Measurements from ENCODE around the gene PDIK1L.

The PDIK1L gene

GRCh38 chr1:26072305-26072704, 39.3 kb upstream of the PDIK1L start:
- Histone ChIP-seq H3K4me3 (ENCODE audit: insufficient read depth in 1 of 2, low read depth in 1 of 2, low read length in 2 of 2) (no peak overlapping the region), H2BK12ac (ENCODE audit: low read length in 2 of 2) (no peak overlapping the region), H2AK5ac (ENCODE audit: low read length, severe bottlenecking) (no peak overlapping the region), H3K9me3 (ENCODE audit: control insufficient read depth, low read length) (no peaks in the 10 kb centered on the region), H3K36me3 (ENCODE audit: control insufficient read depth in 1 of 2, insufficient read depth in 2 of 2, low read depth in 1 of 2, low read length in 2 of 2) (no peaks in the 10 kb centered on the region), H3K27me3 (ENCODE audit: control insufficient read depth in 1 of 2, insufficient read depth in 1 of 2, low read length in 2 of 2) (peaks cover 52 to 71% of the 10 kb centered on the region in 2 experiments), H3K23ac (ENCODE audit: low read length in 2 of 2) (no peak overlapping the region), H3K14ac (ENCODE audit: low read length in 2 of 2) (no peak overlapping the region), H2AFZ (ENCODE audit: low read depth, low read length) (no peak overlapping the region), H3K79me1 (replicated peaks; ENCODE audit: low read length, poor library complexity, severe bottlenecking) (no peaks in the 10 kb centered on the region), H4K91ac (ENCODE audit: low read length) (no peak overlapping the region), H2BK15ac (ENCODE audit: low read depth, poor library complexity, severe bottlenecking) (no peak overlapping the region), H3K27ac (ENCODE audit: low read length, poor library complexity, severe bottlenecking) (no peak overlapping the region), H3K4me1 (ENCODE audit: control insufficient read depth, insufficient read depth, low read depth, low read length) (peaks cover 5% of the 10 kb centered on the region), H3K4ac (ENCODE audit: low read depth in 1 of 2, low read length in 2 of 2) (no peak overlapping the region), H2BK5ac (ENCODE audit: low read depth, low read length, poor library complexity, severe bottlenecking) (no peak overlapping the region), H2BK120ac (ENCODE audit: low read depth, low read length) (no peak overlapping the region), H3K18ac (ENCODE audit: low read depth in 1 of 2, low read length in 2 of 2) (no peak overlapping the region), H3K9ac (ENCODE audit: low read length) (no peak overlapping the region), H3K4me2 (ENCODE audit: low read length, poor library complexity, severe bottlenecking) (no peak overlapping the region), H4K8ac (ENCODE audit: low read length) (no peak overlapping the region)
- WGBS, result 59% methylated on average over 6 of the region's 6 CpGs
- no peak for DNase-seq

- Histone ChIP-seq H3K36me3 (ENCODE audit: control insufficient read depth in 1 of 2, insufficient read depth in 2 of 2, low read depth in 1 of 2, low read length in 2 of 2) (no peaks in the 10 kb centered on the region), H3K14ac (ENCODE audit: low read length in 2 of 2) (no peak overlapping the region), H4K91ac (ENCODE audit: low read length) (no peak overlapping the region), H3K27ac (ENCODE audit: low read length, poor library complexity, severe bottlenecking) (no peak overlapping the region), H2BK15ac (ENCODE audit: low read depth, poor library complexity, severe bottlenecking) (no peak overlapping the region), H4K8ac (ENCODE audit: low read length) (no peak overlapping the region), H3K23ac (ENCODE audit: low read length in 2 of 2) (no peak overlapping the region), H3K4me1 (ENCODE audit: control insufficient read depth, insufficient read depth, low read depth, low read length) (no peaks in the 10 kb centered on the region), H3K27me3 (ENCODE audit: control insufficient read depth in 1 of 2, insufficient read depth in 1 of 2, low read length in 2 of 2) (peaks cover 37 to 63% of the 10 kb centered on the region in 2 experiments), H3K4me2 (ENCODE audit: low read length, poor library complexity, severe bottlenecking) (no peak overlapping the region), H3K9me3 (ENCODE audit: control insufficient read depth, low read length) (no peaks in the 10 kb centered on the region), H3K4me3 (ENCODE audit: insufficient read depth in 1 of 2, low read depth in 1 of 2, low read length in 2 of 2) (no peak overlapping the region), H2BK12ac (ENCODE audit: low read length in 2 of 2) (no peak overlapping the region), H2AFZ (ENCODE audit: low read depth, low read length) (no peak overlapping the region), H3K18ac (ENCODE audit: low read depth in 1 of 2, low read length in 2 of 2) (no peak overlapping the region), H3K9ac (ENCODE audit: low read length) (no peak overlapping the region), H2BK5ac (ENCODE audit: low read depth, low read length, poor library complexity, severe bottlenecking) (no peak overlapping the region), H3K79me1 (replicated peaks; ENCODE audit: low read length, poor library complexity, severe bottlenecking) (no peaks in the 10 kb centered on the region), H3K4ac (ENCODE audit: low read depth in 1 of 2, low read length in 2 of 2) (no peak overlapping the region), H2AK5ac (ENCODE audit: low read length, severe bottlenecking) (no peak overlapping the region), H2BK120ac (ENCODE audit: low read depth, low read length) (no peak overlapping the region)
- WGBS, result 93% methylated on average over 3 of the region's 3 CpGs
- DNase-seq, result no peak
These were observed 36.0 kb upstream of the PDIK1L start for GRCh38 chr1:26075421-26076144.

- Histone ChIP-seq H3K36me3 (ENCODE audit: control insufficient read depth in 1 of 2, insufficient read depth in 2 of 2, low read depth in 1 of 2, low read length in 2 of 2) (no peaks in the 10 kb centered on the region), H3K79me1 (replicated peaks; ENCODE audit: low read length, poor library complexity, severe bottlenecking) (no peaks in the 10 kb centered on the region), H3K23ac (ENCODE audit: low read length in 2 of 2) (no peak overlapping the region), H3K4me1 (ENCODE audit: control insufficient read depth, insufficient read depth, low read depth, low read length) (peaks cover 4% of the 10 kb centered on the region), H2BK15ac (ENCODE audit: low read depth, poor library complexity, severe bottlenecking) (no peak overlapping the region), H3K4ac (ENCODE audit: low read depth in 1 of 2, low read length in 2 of 2) (no peak overlapping the region), H3K9me3 (ENCODE audit: control insufficient read depth, low read length) (no peaks in the 10 kb centered on the region), H3K14ac (ENCODE audit: low read length in 2 of 2) (no peak overlapping the region), H3K27me3 (ENCODE audit: control insufficient read depth in 1 of 2, insufficient read depth in 1 of 2, low read length in 2 of 2) (peaks cover 25 to 45% of the 10 kb centered on the region in 2 experiments), H2BK120ac (ENCODE audit: low read depth, low read length) (no peak overlapping the region), H3K27ac (ENCODE audit: low read length, poor library complexity, severe bottlenecking) (no peak overlapping the region), H4K8ac (ENCODE audit: low read length) (no peak overlapping the region), H2AK5ac (ENCODE audit: low read length, severe bottlenecking) (no peak overlapping the region), H2BK12ac (ENCODE audit: low read length in 2 of 2) (no peak overlapping the region), H3K9ac (ENCODE audit: low read length) (no peak overlapping the region), H4K91ac (ENCODE audit: low read length) (no peak overlapping the region), H3K4me2 (ENCODE audit: low read length, poor library complexity, severe bottlenecking) (no peak overlapping the region), H2BK5ac (ENCODE audit: low read depth, low read length, poor library complexity, severe bottlenecking) (no peak overlapping the region), H2AFZ (ENCODE audit: low read depth, low read length) (no peak overlapping the region), H3K4me3 (ENCODE audit: insufficient read depth in 1 of 2, low read depth in 1 of 2, low read length in 2 of 2) (no peak overlapping the region), H3K18ac (ENCODE audit: low read depth in 1 of 2, low read length in 2 of 2) (no peak overlapping the region)
- DNase-seq, result no peak
- WGBS, result no CpG with 5 or more reads among the region's 1 CpG
These were observed 34.1 kb upstream of the PDIK1L start for GRCh38 chr1:26077524-26077923.

GRCh38 chr1:26078286-26079177, 33.1 kb upstream of the PDIK1L start:
- Histone ChIP-seq H3K14ac (ENCODE audit: low read length in 2 of 2) (no peak overlapping the region), H3K9ac (ENCODE audit: low read length) (no peak overlapping the region), H3K4me2 (ENCODE audit: low read length, poor library complexity, severe bottlenecking) (no peak overlapping the region), H3K9me3 (ENCODE audit: control insufficient read depth, low read length) (no peaks in the 10 kb centered on the region), H3K79me1 (replicated peaks; ENCODE audit: low read length, poor library complexity, severe bottlenecking) (no peaks in the 10 kb centered on the region), H4K8ac (ENCODE audit: low read length) (no peak overlapping the region), H3K36me3 (ENCODE audit: control insufficient read depth in 1 of 2, insufficient read depth in 2 of 2, low read depth in 1 of 2, low read length in 2 of 2) (no peaks in the 10 kb centered on the region), H2BK12ac (ENCODE audit: low read length in 2 of 2) (no peak overlapping the region), H2AK5ac (ENCODE audit: low read length, severe bottlenecking) (no peak overlapping the region), H2AFZ (ENCODE audit: low read depth, low read length) (no peak overlapping the region), H2BK120ac (ENCODE audit: low read depth, low read length) (no peak overlapping the region), H4K91ac (ENCODE audit: low read length) (no peak overlapping the region), H3K4me1 (ENCODE audit: control insufficient read depth, insufficient read depth, low read depth, low read length) (peaks cover 7% of the 10 kb centered on the region), H2BK5ac (ENCODE audit: low read depth, low read length, poor library complexity, severe bottlenecking) (no peak overlapping the region), H3K23ac (ENCODE audit: low read length in 2 of 2) (no peak overlapping the region), H3K4me3 (ENCODE audit: insufficient read depth in 1 of 2, low read depth in 1 of 2, low read length in 2 of 2) (no peak overlapping the region), H2BK15ac (ENCODE audit: low read depth, poor library complexity, severe bottlenecking) (no peak overlapping the region), H3K27me3 (ENCODE audit: control insufficient read depth in 1 of 2, insufficient read depth in 1 of 2, low read length in 2 of 2) (peaks cover 26 to 35% of the 10 kb centered on the region in 2 experiments), H3K27ac (ENCODE audit: low read length, poor library complexity, severe bottlenecking) (no peak overlapping the region), H3K18ac (ENCODE audit: low read depth in 1 of 2, low read length in 2 of 2) (no peak overlapping the region), H3K4ac (ENCODE audit: low read depth in 1 of 2, low read length in 2 of 2) (no peak overlapping the region)
- 68% methylated on average over 8 of the region's 8 CpGs for WGBS
- DNase-seq, result no peak

Measured in mesenchymal stem cell (in vitro differentiated cells and primary cell).